HepG2 (cell line): ENCODE results near the gene GOT1. TPM values are rescaled to one million over a fixed set of nuclear protein-coding genes. Genes with fewer than 3 reads are reported as not detected.
A peak's percentile ranks its signal among the peaks of the same experiment; 100 is the strongest.

ENCODE experiments used
- BHLHE40 ChIP-seq: IDR thresholded peaks from 2 replicates; pipeline ENCODE4 v1.6.1; 2011; ENCODE audit warnings: low read length, improper control_type of control experiment
- CEBPZ ChIP-seq: IDR thresholded peaks from 2 replicates; pipeline ENCODE4 v1.6.1; 2012; ENCODE audit warnings: low read length, improper control_type of control experiment
- HES4 ChIP-seq: sonication (generic); formaldehyde crosslinking; IDR thresholded peaks from 2 replicates; pipeline ENCODE4 v1.9.0; 2021; ENCODE audit warnings: mild to moderate bottlenecking, missing genetic modification reagents, borderline replicate concordance
- HMGXB4 ChIP-seq, 2 experiments: sonication (generic) in 1 of 2; formaldehyde crosslinking in 1 of 2; IDR thresholded peaks; 2 replicates each; pipeline versions ENCODE4 v1.4.0 to v1.6.1; 2018 to 2020; ENCODE audit warnings: missing genetic modification reagents in 2 of 2, borderline replicate concordance in 1 of 2, low read depth in 1 of 2, mild to moderate bottlenecking in 1 of 2, missing biosample characterization in 1 of 2
- MBD4 ChIP-seq: IDR thresholded peaks from 2 replicates; pipeline ENCODE4 v1.6.1; 2012; ENCODE audit warnings: low read length, inconsistent platforms, borderline replicate concordance
- NFYC ChIP-seq: IDR thresholded peaks from 2 replicates; pipeline ENCODE4 v1.6.1; 2016; ENCODE audit warnings: missing genetic modification reagents, missing compliant biosample characterization
- REST ChIP-seq, 2 experiments: IDR thresholded peaks; 2 replicates each; pipeline ENCODE4 v1.6.1; 2011 to 2012; ENCODE audit warnings: low read length in 2 of 2, borderline replicate concordance in 1 of 2, low read depth in 1 of 2, mild to moderate bottlenecking in 1 of 2, moderate library complexity in 1 of 2
- RNF219 ChIP-seq: sonication (generic); formaldehyde crosslinking; IDR thresholded peaks from 2 replicates; pipeline ENCODE4 v1.5.0; 2020; ENCODE audit warnings: mild to moderate bottlenecking, missing genetic modification reagents
- SMC3 ChIP-seq: IDR thresholded peaks from 2 replicates; pipeline ENCODE4 v1.6.1; 2011; ENCODE audit warnings: low read length, improper control_type of control experiment
- ZNF331 ChIP-seq: sonication (generic); formaldehyde crosslinking; IDR thresholded peaks from 2 replicates; pipeline ENCODE4 v1.4.0; 2020; ENCODE audit warnings: missing genetic modification reagents
- ZNF362 ChIP-seq: sonication (generic); formaldehyde crosslinking; IDR thresholded peaks from 2 replicates; pipeline ENCODE4 v1.4.0; 2020; ENCODE audit warnings: missing genetic modification reagents, mild to moderate bottlenecking, borderline replicate concordance
- ZNF468 ChIP-seq: sonication (generic); formaldehyde crosslinking; IDR thresholded peaks from 2 replicates; pipeline ENCODE4 v1.8.0; 2022; ENCODE audit warnings: mild to moderate bottlenecking, moderate library complexity, missing genetic modification reagents
- ZNF552 ChIP-seq: sonication (generic); formaldehyde crosslinking; IDR thresholded peaks from 2 replicates; pipeline ENCODE4 v1.9.0; 2022; ENCODE audit warnings: missing genetic modification reagents, mild to moderate bottlenecking, borderline replicate concordance
- ZNF678 ChIP-seq: sonication (generic); formaldehyde crosslinking; IDR thresholded peaks from 2 replicates; pipeline ENCODE4 v1.4.0; 2020; ENCODE audit warnings: mild to moderate bottlenecking, missing genetic modification reagents
- ZNF841 ChIP-seq: sonication (generic); formaldehyde crosslinking; IDR thresholded peaks from 2 replicates; pipeline ENCODE4 v1.8.1; 2023; ENCODE audit warnings: missing genetic modification reagents, borderline replicate concordance
- polyA plus RNA-seq, 8 experiments: library from polyadenylated mRNA; depleted of rRNA in 3 of 8; stranded (reverse) in 7 of 8; unstranded in 1 of 8; fragments of >200 nt; fragmentation: Illumina TruSeq in 4 of 8; extraction: Trizol in 4 of 8; gene quantifications; 2 replicates each; pipeline versions ENCODE4 v1.2.1 to v1.2.3, GENCODE V29; 2011 to 2016; ENCODE audit warnings: low read depth in 4 of 8, missing spikeins in 1 of 8, mixed read lengths in 1 of 8; ENCODE audit not compliant: insufficient read depth in 1 of 8
- total RNA-seq, 5 experiments: library from RNA; depleted of rRNA; stranded (reverse); fragments of >200 nt; fragmentation: Illumina TruSeq; extraction: Trizol; gene quantifications; 2 replicates each; pipeline ENCODE4 v1.2.3, GENCODE V29; 2016; ENCODE audit warnings: low read depth in 1 of 5

The GOT1 gene
- total and polyA plus RNA-seq, 2 of the 13 experiments (the other 11 are each of a cell fraction or from before 2014, with no cell fraction given), result 81.2 to 102 TPM

- TF ChIP-seq CEBPZ (no peak), BHLHE40 (no peak), MBD4 (no peak), ZNF331 (CRISPR knock-in tag) (peak; percentile 46; the same call in 1 of the 2 replicates), HES4 (CRISPR knock-in tag) (no peak), RNF219 (CRISPR knock-in tag) (no peak), ZNF552 (CRISPR knock-in tag) (no peak), ZNF468 (CRISPR knock-in tag) (no peak), ZNF362 (CRISPR knock-in tag) (no peak), ZNF678 (CRISPR knock-in tag) (0 out of 2 replicates have a peak, but pooled peaks have one; percentile 5), SMC3 (peak; percentile 22; the same call in 1 of the 2 replicates), REST (IDR thresholded peaks at IDR 0.05; ENCODE audit: borderline replicate concordance in 1 of 2, low read depth in 1 of 2, low read length in 2 of 2) (peak in 1 of 2 experiments; percentile 56; a peak in 2 of 4 replicates), NFYC (peak; percentile 99), HMGXB4 (CRISPR knock-in tag; IDR thresholded peaks at IDR 0.05; ENCODE audit: borderline replicate concordance in 1 of 2, low read depth in 1 of 2) (peak; percentile 48 to 63; a peak in 2 of 4 replicates), ZNF841 (CRISPR knock-in tag) (no peak)
Observed at GRCh38 chr10:99430451-99431189, at the start of gene GOT1 (continued).
